K562 (cell line): ENCODE results near the gene DNASE1L3. TPM values are rescaled to one million over a fixed set of nuclear protein-coding genes. Genes with fewer than 3 reads are reported as not detected.

Experiments
- ARID3B ChIP-seq: fragments of 250-450 bp; sonication (Bioruptor Pico); IDR thresholded peaks from 2 replicates; pipeline ENCODE4 v1.4.0; 2020; ENCODE audit warnings: borderline replicate concordance
- CHD4 ChIP-seq: fragments of 200-600 bp; sonication (generic); IDR thresholded peaks from 3 replicates; pipeline ENCODE4 v1.6.1; 2012; ENCODE audit warnings: low read depth, mild to moderate bottlenecking, mixed read lengths, low read length, inconsistent platforms; ENCODE audit not compliant: insufficient read depth, insufficient replicate concordance, poor library complexity, severe bottlenecking
- CXXC5 ChIP-seq: fragments of 250-450 bp; sonication (Bioruptor Pico); IDR thresholded peaks from 2 replicates; pipeline ENCODE4 v1.8.0; 2022; ENCODE audit warnings: inconsistent platforms, mild to moderate bottlenecking, moderate library complexity
- E2F1 ChIP-seq: sonication (generic); formaldehyde crosslinking; IDR thresholded peaks from 2 replicates; pipeline ENCODE4 v1.8.1; 2023; ENCODE audit warnings: mild to moderate bottlenecking, missing genetic modification reagents, moderate library complexity
- EGR1 ChIP-seq: fragments of 450-650 bp; conservative IDR thresholded peaks from 2 replicates; pipeline ENCODE4 v1.6.1; 2017; ENCODE audit warnings: mild to moderate bottlenecking
- KAT8 ChIP-seq: fragments of 450-650 bp; IDR thresholded peaks from 2 replicates; pipeline ENCODE4 v1.6.1; 2016; ENCODE audit warnings: low read depth, mild to moderate bottlenecking
- KDM1A ChIP-seq, 2 experiments: fragments of 450-650 bp; IDR thresholded peaks; 2 replicates each; pipeline ENCODE4 v1.6.1; 2016; ENCODE audit warnings: mild to moderate bottlenecking in 2 of 2
- SIN3B ChIP-seq: fragments of 450-650 bp; IDR thresholded peaks from 2 replicates; pipeline ENCODE4 v1.6.1; 2017; ENCODE audit warnings: low read depth, mild to moderate bottlenecking, moderate library complexity
- THAP7 ChIP-seq: fragments of 250-450 bp; sonication (Bioruptor Pico); IDR thresholded peaks from 2 replicates; pipeline ENCODE4 v1.5.0; 2021
- ZNF263 ChIP-seq: sonication (generic); formaldehyde crosslinking; IDR thresholded peaks from 2 replicates; pipeline ENCODE4 v1.8.0; 2022; ENCODE audit warnings: mild to moderate bottlenecking, missing genetic modification reagents, borderline replicate concordance
- polyA plus RNA-seq, 8 experiments: library from polyadenylated mRNA; depleted of rRNA in 4 of 8; stranded (reverse) in 5 of 8; unstranded in 3 of 8; fragments of >200 nt; fragmentation: Nextera tagmentation in 2 of 8; fragmentation: Illumina TruSeq in 1 of 8; extraction: Ambion mirVana in 2 of 8; extraction: Trizol in 1 of 8; gene quantifications; 2 replicates each; pipeline versions ENCODE4 v1.2.1 to v1.2.3, GENCODE V29; 2011 to 2014; ENCODE audit warnings: inconsistent platforms in 1 of 8, missing spikeins in 1 of 8
- total RNA-seq, 7 experiments: library from RNA; depleted of rRNA in 6 of 7; stranded (reverse); fragments of >200 nt in 6 of 7; fragmentation: Illumina TruSeq in 2 of 7; extraction: Trizol in 2 of 7; gene quantifications; 2 replicates each; pipeline versions ENCODE4 v1.2.1 to v1.2.3, GENCODE V29; 2011 to 2021; ENCODE audit warnings: low replicate concordance in 1 of 7
- TF ChIP-seq, protein P1 (sequence below): sonication (generic); formaldehyde crosslinking; IDR thresholded peaks from 2 replicates; pipeline ENCODE4 v1.8.1; 2023; ENCODE audit warnings: mild to moderate bottlenecking, missing genetic modification reagents
- TF ChIP-seq, protein P2 (sequence below): fragments of 450-650 bp; IDR thresholded peaks from 2 replicates; pipeline ENCODE4 v1.6.1; 2017; ENCODE audit warnings: antibody characterized with exemption, mild to moderate bottlenecking
- TF ChIP-seq, protein P3 (sequence below): sonication (generic); formaldehyde crosslinking; IDR thresholded peaks from 2 replicates; pipeline ENCODE4 v1.8.0; 2022; ENCODE audit warnings: mild to moderate bottlenecking, missing genetic modification reagents

Gene DNASE1L3
- total and polyA plus RNA-seq, 9 of the 15 experiments (the other 6 are each of a cell fraction or from before 2014, with no cell fraction given) = 0.06 TPM; not detected in 8

- TF ChIP-seq E2F1 (CRISPR knock-in tag) (no peak), CHD4 (no peak), ARID3B (CRISPR knock-in tag) (no peak), THAP7 (no peak), ZNF263 (no peak), CXXC5 (CRISPR knock-in tag) (peak; percentile 74), EGR1 (no peak), SIN3B (no peak), KAT8 (no peak), KDM1A (IDR thresholded peaks at IDR 0.05) (peak; percentile 51 to 79)
- TF ChIP-seq, protein P1, sequence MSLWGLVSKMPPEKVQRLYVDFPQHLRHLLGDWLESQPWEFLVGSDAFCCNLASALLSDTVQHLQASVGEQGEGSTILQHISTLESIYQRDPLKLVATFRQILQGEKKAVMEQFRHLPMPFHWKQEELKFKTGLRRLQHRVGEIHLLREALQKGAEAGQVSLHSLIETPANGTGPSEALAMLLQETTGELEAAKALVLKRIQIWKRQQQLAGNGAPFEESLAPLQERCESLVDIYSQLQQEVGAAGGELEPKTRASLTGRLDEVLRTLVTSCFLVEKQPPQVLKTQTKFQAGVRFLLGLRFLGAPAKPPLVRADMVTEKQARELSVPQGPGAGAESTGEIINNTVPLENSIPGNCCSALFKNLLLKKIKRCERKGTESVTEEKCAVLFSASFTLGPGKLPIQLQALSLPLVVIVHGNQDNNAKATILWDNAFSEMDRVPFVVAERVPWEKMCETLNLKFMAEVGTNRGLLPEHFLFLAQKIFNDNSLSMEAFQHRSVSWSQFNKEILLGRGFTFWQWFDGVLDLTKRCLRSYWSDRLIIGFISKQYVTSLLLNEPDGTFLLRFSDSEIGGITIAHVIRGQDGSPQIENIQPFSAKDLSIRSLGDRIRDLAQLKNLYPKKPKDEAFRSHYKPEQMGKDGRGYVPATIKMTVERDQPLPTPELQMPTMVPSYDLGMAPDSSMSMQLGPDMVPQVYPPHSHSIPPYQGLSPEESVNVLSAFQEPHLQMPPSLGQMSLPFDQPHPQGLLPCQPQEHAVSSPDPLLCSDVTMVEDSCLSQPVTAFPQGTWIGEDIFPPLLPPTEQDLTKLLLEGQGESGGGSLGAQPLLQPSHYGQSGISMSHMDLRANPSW (CRISPR knock-in tag) = no peak
- TF ChIP-seq, protein P2, sequence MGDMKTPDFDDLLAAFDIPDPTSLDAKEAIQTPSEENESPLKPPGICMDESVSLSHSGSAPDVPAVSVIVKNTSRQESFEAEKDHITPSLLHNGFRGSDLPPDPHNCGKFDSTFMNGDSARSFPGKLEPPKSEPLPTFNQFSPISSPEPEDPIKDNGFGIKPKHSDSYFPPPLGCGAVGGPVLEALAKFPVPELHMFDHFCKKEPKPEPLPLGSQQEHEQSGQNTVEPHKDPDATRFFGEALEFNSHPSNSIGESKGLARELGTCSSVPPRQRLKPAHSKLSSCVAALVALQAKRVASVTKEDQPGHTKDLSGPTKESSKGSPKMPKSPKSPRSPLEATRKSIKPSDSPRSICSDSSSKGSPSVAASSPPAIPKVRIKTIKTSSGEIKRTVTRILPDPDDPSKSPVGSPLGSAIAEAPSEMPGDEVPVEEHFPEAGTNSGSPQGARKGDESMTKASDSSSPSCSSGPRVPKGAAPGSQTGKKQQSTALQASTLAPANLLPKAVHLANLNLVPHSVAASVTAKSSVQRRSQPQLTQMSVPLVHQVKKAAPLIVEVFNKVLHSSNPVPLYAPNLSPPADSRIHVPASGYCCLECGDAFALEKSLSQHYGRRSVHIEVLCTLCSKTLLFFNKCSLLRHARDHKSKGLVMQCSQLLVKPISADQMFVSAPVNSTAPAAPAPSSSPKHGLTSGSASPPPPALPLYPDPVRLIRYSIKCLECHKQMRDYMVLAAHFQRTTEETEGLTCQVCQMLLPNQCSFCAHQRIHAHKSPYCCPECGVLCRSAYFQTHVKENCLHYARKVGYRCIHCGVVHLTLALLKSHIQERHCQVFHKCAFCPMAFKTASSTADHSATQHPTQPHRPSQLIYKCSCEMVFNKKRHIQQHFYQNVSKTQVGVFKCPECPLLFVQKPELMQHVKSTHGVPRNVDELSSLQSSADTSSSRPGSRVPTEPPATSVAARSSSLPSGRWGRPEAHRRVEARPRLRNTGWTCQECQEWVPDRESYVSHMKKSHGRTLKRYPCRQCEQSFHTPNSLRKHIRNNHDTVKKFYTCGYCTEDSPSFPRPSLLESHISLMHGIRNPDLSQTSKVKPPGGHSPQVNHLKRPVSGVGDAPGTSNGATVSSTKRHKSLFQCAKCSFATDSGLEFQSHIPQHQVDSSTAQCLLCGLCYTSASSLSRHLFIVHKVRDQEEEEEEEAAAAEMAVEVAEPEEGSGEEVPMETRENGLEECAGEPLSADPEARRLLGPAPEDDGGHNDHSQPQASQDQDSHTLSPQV = peak; percentile 99
- TF ChIP-seq, protein P3, sequence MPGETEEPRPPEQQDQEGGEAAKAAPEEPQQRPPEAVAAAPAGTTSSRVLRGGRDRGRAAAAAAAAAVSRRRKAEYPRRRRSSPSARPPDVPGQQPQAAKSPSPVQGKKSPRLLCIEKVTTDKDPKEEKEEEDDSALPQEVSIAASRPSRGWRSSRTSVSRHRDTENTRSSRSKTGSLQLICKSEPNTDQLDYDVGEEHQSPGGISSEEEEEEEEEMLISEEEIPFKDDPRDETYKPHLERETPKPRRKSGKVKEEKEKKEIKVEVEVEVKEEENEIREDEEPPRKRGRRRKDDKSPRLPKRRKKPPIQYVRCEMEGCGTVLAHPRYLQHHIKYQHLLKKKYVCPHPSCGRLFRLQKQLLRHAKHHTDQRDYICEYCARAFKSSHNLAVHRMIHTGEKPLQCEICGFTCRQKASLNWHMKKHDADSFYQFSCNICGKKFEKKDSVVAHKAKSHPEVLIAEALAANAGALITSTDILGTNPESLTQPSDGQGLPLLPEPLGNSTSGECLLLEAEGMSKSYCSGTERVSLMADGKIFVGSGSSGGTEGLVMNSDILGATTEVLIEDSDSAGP = no peak
Observed at GRCh38 chr3:58161435-58162398, 49.1 kb downstream of the DNASE1L3 start (continued).
